ENCODE measurements around the gene JARID2.

Gene JARID2

DNA sequence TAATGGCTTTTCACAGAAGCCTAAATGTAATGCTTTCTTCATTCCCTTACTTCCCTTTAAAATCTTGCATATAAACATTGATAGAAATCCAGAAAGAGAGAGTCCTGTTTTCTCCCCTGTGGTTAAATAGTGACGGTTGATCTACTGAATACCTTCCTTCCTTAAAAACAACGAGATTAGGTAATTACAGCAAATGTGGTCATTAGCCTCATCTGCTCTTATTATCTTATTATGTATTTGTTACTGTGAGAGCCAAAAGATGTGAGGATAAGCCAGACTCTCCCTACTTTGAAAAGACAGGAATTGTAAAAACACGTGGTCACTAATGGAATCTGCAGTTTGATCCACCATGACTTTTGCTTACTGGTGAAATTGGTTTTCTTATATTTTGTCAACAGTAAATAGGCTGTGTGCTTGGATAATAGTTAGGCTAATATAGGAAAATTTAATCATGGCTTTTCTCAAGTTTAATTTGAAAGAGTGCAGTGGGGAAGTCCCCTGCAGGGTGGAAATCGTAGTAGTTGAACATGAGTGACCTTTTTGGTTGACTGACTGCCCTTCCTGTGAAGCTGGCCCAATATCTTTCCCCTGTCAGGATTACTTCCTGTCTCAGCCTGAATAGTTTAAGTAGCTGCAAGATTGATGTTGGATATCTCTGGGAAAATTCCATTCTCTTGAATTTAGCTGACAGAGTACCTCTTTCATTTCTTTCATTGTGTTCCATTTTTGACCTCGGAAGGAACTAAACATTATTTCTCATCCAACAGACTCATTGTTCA lies 62.8 kb downstream of the JARID2 start:
- no peak overlapping the region for H3K4me3 ChIP-seq (ENCODE audit: insufficient read depth, low read depth, low read length, poor library complexity, severe bottlenecking)
- no peak overlapping the region for H3K27ac ChIP-seq (ENCODE audit: insufficient read depth, low read length, poor library complexity, severe bottlenecking)
- H3K27me3 ChIP-seq (replicated peaks; ENCODE audit: control insufficient read depth, insufficient read depth, low read length, poor library complexity, severe bottlenecking) = no peaks in the 10 kb centered on the region
- H3K4me1 ChIP-seq (ENCODE audit: control insufficient read depth, insufficient read depth, low read length, poor library complexity, severe bottlenecking) = peaks cover 20% of the 10 kb centered on the region
- H3K36me3 ChIP-seq (ENCODE audit: control insufficient read depth, insufficient read depth, low read length) = no peaks in the 10 kb centered on the region
- DNase-seq = no peak
- H3K9me3 ChIP-seq (ENCODE audit: control insufficient read depth, low read length) = no peaks in the 10 kb centered on the region

DNA sequence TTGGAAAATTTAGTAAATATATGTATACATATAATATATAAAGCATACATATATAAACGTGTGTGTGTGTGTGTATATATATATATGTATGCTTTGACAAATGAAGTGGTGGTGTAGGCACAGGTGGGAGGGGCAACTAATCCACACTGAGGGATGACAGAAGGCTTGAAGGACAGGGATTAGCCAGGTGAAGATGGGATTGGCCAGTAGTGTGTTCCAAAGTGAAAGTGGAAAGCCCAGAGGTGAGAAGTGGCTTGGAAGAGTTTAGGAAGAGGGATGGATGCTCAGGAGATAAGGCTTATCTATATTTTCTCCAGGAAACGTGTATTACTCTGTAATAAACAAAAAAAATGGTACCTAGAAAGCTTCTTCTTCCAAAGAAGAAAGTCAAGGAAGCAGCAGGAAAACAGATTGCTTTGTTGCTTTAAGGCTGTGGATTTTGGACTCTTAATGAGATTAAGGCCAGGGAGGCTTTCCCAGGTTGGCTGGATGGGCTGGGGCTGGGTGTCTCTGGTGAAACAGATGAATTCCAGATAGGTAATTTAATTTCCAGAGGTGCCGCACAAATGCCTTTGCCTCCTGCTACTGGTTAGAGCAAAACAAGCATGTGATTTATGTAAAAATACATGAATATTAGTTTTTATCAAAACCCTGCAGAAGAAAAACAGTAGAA lies 63.9 kb downstream of the JARID2 start:
- Histone ChIP-seq H3K4me1 (ENCODE audit: control insufficient read depth, insufficient read depth, low read length, poor library complexity, severe bottlenecking) (peaks cover 20% of the 10 kb centered on the region), H3K27me3 (replicated peaks; ENCODE audit: control insufficient read depth, insufficient read depth, low read length, poor library complexity, severe bottlenecking) (no peaks in the 10 kb centered on the region), H3K4me3 (ENCODE audit: insufficient read depth, low read depth, low read length, poor library complexity, severe bottlenecking) (no peak overlapping the region), H3K36me3 (ENCODE audit: control insufficient read depth, insufficient read depth, low read length) (no peaks in the 10 kb centered on the region), H3K9me3 (ENCODE audit: control insufficient read depth, low read length) (no peaks in the 10 kb centered on the region), H3K27ac (ENCODE audit: insufficient read depth, low read length, poor library complexity, severe bottlenecking) (no peak overlapping the region)
- no peak for DNase-seq

DNA sequence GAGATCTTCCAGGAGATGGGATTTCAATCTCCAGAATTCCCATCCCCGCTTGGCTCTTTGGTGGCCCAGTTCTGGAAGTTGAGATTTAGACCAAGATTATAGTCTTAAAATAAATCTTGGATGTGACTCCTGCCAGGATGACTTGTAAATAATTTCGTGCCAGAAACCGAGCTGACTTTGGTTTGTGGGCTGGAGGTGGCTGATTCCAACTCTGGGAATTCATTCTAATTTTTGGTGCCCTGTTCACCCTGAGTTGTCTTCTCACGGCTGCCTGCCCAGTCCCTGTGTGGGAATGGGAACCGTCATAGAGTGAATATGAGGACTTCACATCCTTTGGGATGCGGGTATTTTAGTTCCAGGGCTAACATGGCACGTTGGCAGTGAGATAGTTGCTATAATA lies 64.8 kb downstream of the JARID2 start:
- DNase-seq = no peak
- no peak overlapping the region for H3K4me3 ChIP-seq (ENCODE audit: insufficient read depth, low read depth, low read length, poor library complexity, severe bottlenecking)

DNA sequence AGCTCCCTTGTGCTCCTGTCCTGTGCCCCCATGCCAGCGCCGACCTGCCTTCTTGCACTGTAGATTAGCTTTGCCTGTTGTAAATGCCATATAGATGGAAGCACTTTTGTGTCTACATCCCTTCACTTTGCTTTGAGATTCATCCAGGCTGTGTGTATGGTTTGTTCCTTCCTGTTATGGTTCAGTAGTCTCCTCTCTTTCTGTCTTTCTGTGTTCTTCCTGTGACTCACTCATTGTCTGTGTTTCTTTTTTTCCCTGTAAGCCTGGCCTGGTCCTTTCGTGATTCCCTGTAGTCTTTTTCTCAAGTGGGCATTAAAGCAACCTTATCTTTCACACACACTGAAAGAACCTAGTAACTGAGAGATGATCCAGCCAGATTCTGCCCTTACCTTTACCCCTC lies 66.6 kb downstream of the JARID2 start:
- no peak overlapping the region for H3K4me3 ChIP-seq (ENCODE audit: insufficient read depth, low read depth, low read length, poor library complexity, severe bottlenecking)
- no peaks in the 10 kb centered on the region for H3K9me3 ChIP-seq (ENCODE audit: control insufficient read depth, low read length)
- no peak for DNase-seq
- H3K27ac ChIP-seq (ENCODE audit: insufficient read depth, low read length, poor library complexity, severe bottlenecking) = no peak overlapping the region
- no peaks in the 10 kb centered on the region for H3K27me3 ChIP-seq (replicated peaks; ENCODE audit: control insufficient read depth, insufficient read depth, low read length, poor library complexity, severe bottlenecking)
- no peaks in the 10 kb centered on the region for H3K36me3 ChIP-seq (ENCODE audit: control insufficient read depth, insufficient read depth, low read length)
- H3K4me1 ChIP-seq (ENCODE audit: control insufficient read depth, insufficient read depth, low read length, poor library complexity, severe bottlenecking) = peaks cover 17% of the 10 kb centered on the region

More for the DNA sequence above, 64.8 kb downstream of the JARID2 start:
- Histone ChIP-seq H3K9me3 (ENCODE audit: control insufficient read depth, low read length) (no peaks in the 10 kb centered on the region), H3K4me1 (ENCODE audit: control insufficient read depth, insufficient read depth, low read length, poor library complexity, severe bottlenecking) (peaks cover 20% of the 10 kb centered on the region), H3K27ac (ENCODE audit: insufficient read depth, low read length, poor library complexity, severe bottlenecking) (no peak overlapping the region), H3K27me3 (replicated peaks; ENCODE audit: control insufficient read depth, insufficient read depth, low read length, poor library complexity, severe bottlenecking) (no peaks in the 10 kb centered on the region), H3K36me3 (ENCODE audit: control insufficient read depth, insufficient read depth, low read length) (no peaks in the 10 kb centered on the region)

DNA sequence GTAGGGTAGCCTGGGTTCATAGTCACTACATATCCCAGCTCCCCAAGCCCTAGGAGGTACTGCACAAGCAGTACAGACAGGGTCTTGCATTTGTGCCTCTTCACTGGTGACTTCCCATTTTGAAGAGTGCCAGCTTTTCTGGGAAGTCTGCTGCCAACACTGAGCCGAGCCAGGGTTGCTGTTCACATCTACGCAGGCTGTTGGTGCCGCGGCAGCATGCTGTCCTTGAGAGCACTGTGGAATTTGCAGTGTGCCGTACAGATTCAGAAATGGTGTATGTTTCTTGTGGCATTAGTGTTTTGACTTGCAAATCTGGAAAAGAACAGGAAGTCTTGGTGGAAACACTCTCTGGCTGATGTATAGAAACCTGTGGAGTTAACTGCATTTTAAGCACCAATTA lies 67.5 kb downstream of the JARID2 start:
- Histone ChIP-seq H3K9me3 (ENCODE audit: control insufficient read depth, low read length) (no peaks in the 10 kb centered on the region), H3K27me3 (replicated peaks; ENCODE audit: control insufficient read depth, insufficient read depth, low read length, poor library complexity, severe bottlenecking) (no peaks in the 10 kb centered on the region), H3K27ac (ENCODE audit: insufficient read depth, low read length, poor library complexity, severe bottlenecking) (no peak overlapping the region), H3K36me3 (ENCODE audit: control insufficient read depth, insufficient read depth, low read length) (no peaks in the 10 kb centered on the region), H3K4me1 (ENCODE audit: control insufficient read depth, insufficient read depth, low read length, poor library complexity, severe bottlenecking) (peaks cover 17% of the 10 kb centered on the region), H3K4me3 (ENCODE audit: insufficient read depth, low read depth, low read length, poor library complexity, severe bottlenecking) (no peak overlapping the region)
- DNase-seq = no peak

DNA sequence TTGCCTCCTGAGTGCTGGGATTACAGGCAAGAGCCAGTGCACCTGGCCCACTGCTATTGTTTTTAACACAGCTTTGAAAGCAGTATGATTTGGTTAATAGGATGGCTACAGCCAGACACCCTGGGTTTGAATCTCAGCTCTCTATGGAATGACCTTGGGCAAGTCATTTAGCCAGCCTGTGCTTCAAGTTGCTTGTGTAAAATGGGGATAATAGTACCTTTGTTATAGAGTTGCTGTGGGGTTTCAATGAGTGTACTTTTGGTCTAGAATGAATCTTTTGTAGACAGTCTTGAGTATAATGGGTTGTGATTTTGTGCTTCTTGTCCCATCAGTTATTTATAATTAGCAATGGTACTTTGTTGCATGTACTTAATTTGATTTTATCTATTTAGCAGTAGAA lies 70.9 kb downstream of the JARID2 start:
- no peaks in the 10 kb centered on the region for H3K36me3 ChIP-seq (ENCODE audit: control insufficient read depth, insufficient read depth, low read length)
- no peak overlapping the region for H3K4me3 ChIP-seq (ENCODE audit: insufficient read depth, low read depth, low read length, poor library complexity, severe bottlenecking)
- H3K27me3 ChIP-seq (replicated peaks; ENCODE audit: control insufficient read depth, insufficient read depth, low read length, poor library complexity, severe bottlenecking) = no peaks in the 10 kb centered on the region
- H3K27ac ChIP-seq (ENCODE audit: insufficient read depth, low read length, poor library complexity, severe bottlenecking) = no peak overlapping the region
- H3K4me1 ChIP-seq (ENCODE audit: control insufficient read depth, insufficient read depth, low read length, poor library complexity, severe bottlenecking) = peaks cover 16% of the 10 kb centered on the region
- no peak for DNase-seq
- no peaks in the 10 kb centered on the region for H3K9me3 ChIP-seq (ENCODE audit: control insufficient read depth, low read length)

DNA sequence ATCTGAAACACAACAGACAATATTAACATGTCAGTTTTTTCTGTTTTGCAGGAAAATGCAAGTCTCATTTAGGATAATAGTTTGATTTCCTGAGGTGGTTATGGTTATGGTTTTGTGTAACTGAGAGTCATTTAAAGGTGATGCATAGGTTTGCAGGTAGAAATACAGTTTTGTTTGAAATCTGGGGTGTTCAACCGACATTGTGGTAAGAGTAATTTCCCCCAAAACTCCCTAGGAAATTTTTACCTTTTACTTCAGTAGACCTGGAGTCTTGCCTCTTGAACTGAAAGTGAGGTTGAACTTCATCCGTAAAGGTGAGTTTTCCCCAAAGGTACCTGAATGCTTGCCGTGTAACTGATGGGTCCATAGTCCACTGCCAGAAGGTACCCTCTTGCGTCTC lies 71.4 kb downstream of the JARID2 start:
- Histone ChIP-seq H3K4me3 (ENCODE audit: insufficient read depth, low read depth, low read length, poor library complexity, severe bottlenecking) (no peak overlapping the region), H3K27me3 (replicated peaks; ENCODE audit: control insufficient read depth, insufficient read depth, low read length, poor library complexity, severe bottlenecking) (no peaks in the 10 kb centered on the region), H3K4me1 (ENCODE audit: control insufficient read depth, insufficient read depth, low read length, poor library complexity, severe bottlenecking) (peaks cover 11% of the 10 kb centered on the region), H3K36me3 (ENCODE audit: control insufficient read depth, insufficient read depth, low read length) (no peaks in the 10 kb centered on the region), H3K9me3 (ENCODE audit: control insufficient read depth, low read length) (no peaks in the 10 kb centered on the region), H3K27ac (ENCODE audit: insufficient read depth, low read length, poor library complexity, severe bottlenecking) (no peak overlapping the region)
- no peak for DNase-seq

DNA sequence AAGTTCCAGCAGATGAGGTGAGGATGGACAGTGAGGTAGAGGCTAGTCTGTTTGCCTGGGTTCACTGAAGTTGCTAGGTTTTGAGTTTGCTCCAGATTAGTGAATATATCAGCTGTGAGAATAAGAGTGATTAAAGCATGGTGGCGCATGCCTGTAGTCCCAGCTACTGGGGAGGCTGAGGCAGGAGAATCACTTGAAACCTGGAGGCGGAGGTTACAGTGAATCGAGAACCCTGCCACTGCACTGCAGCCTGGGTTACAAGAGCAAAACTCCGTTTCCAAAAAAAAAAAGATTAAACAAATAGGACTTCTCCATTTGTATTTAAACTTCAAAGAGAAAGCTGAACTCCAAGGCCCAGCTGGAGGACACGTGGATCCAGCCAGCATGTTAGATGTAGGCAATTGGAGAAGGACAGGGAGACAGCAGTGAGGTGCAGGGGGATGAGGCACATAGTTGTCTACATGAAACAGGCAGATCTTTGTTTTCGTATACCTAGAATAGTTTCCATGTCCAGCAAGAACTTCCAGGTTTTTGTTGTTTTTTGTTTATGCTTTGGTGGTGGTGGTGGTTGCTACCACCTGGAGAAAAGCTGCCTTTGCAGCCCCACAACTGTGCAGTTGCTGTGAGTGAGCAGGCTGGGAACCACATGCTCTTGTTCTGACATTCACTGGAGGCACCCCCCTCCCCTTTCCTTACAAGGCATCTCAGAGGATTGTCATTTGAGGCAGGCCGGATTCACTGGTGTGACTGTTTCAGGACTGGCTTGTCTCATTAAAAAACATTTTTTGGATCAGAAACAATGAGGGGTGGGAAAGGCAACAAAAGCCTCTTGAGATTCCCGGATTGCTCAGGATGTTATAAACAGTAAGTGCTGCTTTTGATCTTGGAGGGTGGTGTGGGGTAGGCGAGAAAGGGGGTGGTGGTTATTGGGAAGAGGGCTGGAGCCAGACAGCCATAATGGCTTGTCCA lies 72.3 kb downstream of the JARID2 start:
- Histone ChIP-seq H3K9me3 (ENCODE audit: control insufficient read depth, low read length) (no peaks in the 10 kb centered on the region), H3K4me1 (ENCODE audit: control insufficient read depth, insufficient read depth, low read length, poor library complexity, severe bottlenecking) (peaks cover 5% of the 10 kb centered on the region), H3K4me3 (ENCODE audit: insufficient read depth, low read depth, low read length, poor library complexity, severe bottlenecking) (no peak overlapping the region), H3K27me3 (replicated peaks; ENCODE audit: control insufficient read depth, insufficient read depth, low read length, poor library complexity, severe bottlenecking) (no peaks in the 10 kb centered on the region), H3K36me3 (ENCODE audit: control insufficient read depth, insufficient read depth, low read length) (no peaks in the 10 kb centered on the region), H3K27ac (ENCODE audit: insufficient read depth, low read length, poor library complexity, severe bottlenecking) (no peak overlapping the region)
- no peak for DNase-seq

DNA sequence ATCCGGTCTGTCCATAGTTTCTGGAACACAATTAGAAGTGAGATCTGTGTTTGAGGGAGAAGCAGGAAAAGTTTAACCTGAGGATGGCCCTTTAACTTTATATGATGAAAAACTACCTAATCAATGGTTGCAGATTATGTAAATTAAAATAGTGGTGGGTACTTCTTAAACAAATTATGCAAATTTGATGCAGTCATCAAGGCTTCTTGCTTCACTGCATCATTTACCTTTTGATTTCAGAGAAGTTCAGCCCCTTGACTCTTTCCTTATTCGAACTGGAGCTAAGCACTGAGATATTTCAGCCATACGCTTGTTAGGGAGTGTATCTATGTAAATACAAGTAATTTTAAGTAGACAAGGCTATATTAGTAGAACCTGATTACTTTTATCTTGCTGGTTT lies 73.8 kb downstream of the JARID2 start:
- Histone ChIP-seq H3K27ac (ENCODE audit: insufficient read depth, low read length, poor library complexity, severe bottlenecking) (no peak overlapping the region), H3K4me3 (ENCODE audit: insufficient read depth, low read depth, low read length, poor library complexity, severe bottlenecking) (no peak overlapping the region), H3K9me3 (ENCODE audit: control insufficient read depth, low read length) (no peaks in the 10 kb centered on the region), H3K27me3 (replicated peaks; ENCODE audit: control insufficient read depth, insufficient read depth, low read length, poor library complexity, severe bottlenecking) (no peaks in the 10 kb centered on the region), H3K36me3 (ENCODE audit: control insufficient read depth, insufficient read depth, low read length) (no peaks in the 10 kb centered on the region), H3K4me1 (ENCODE audit: control insufficient read depth, insufficient read depth, low read length, poor library complexity, severe bottlenecking) (no peaks in the 10 kb centered on the region)
- DNase-seq = no peak

Measured in effector memory CD4-positive, alpha-beta T cell (primary cell).